GM03348 (cell line): ENCODE measurements around the gene DMPK.
"Not testable (repeated sequence)": the region's sequence is repeated elsewhere in the genome, so short reads cannot be mapped to it uniquely, and the experiment has no call there.

Experiments used
- DNase-seq: peaks from one replicate; pipeline ENCODE4 v3.0.0; 2012; ENCODE audit warnings: low spot score

Gene DMPK

GRCh38 chr19:45745606-45746005 lies 36.7 kb downstream of the DMPK start:
- DNase-seq: no peak

- no peak for DNase-seq
Measured at GRCh38 chr19:45742969-45743368, 39.3 kb downstream of the DMPK start.

GRCh38 chr19:45739498-45740439 lies 42.5 kb downstream of the DMPK start:
- no peak for DNase-seq

DNA sequence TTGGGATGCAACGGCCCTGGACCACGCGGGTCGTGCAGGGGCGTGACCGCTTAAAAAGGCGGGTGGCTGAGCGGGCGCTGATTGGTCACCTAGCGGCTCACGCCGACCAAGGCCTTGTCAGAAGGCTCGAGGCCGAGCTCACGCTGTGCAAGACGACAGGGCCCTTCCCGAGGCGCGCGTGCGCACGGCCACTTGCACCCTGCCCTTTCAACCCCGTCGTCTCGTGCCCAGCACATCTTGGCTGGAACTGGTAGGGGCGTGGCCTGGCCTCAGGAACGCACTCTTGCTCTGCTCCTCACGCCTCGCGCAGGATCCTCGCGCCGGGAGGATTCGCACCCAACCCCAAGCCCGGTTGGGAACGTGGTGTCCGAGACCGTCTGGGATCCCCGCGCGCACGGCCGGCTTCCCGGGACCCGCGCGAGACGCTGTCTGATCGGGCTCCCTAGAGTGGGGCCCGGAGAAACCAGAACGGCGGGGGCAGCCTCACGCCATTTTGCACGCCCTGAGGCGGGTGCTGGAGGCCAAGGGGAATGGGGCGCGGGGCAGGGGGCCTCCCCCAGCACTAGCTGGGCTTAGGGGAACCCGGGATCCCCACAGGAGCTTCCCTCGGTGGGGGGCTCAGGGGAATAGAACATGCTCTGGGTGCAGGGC lies 49.0 kb downstream of the DMPK start, which contains the start of gene MEIOSIN:
MEIOSIN (plus strand) TSS at position 280 of the 651 bp plus-strand sequence. CDS start 1,938 bp downstream, outside the sequence.
- DNase-seq: no peak

GRCh38 chr19:45730368-45731288 lies 51.7 kb downstream of the DMPK start, which contains the start of gene FBXO46:
Gene FBXO46 (minus strand): TSS chr19:45730896. CDS start chr19:45713495, 17,401 bp downstream.
- peak; percentile 97 for DNase-seq

DNA sequence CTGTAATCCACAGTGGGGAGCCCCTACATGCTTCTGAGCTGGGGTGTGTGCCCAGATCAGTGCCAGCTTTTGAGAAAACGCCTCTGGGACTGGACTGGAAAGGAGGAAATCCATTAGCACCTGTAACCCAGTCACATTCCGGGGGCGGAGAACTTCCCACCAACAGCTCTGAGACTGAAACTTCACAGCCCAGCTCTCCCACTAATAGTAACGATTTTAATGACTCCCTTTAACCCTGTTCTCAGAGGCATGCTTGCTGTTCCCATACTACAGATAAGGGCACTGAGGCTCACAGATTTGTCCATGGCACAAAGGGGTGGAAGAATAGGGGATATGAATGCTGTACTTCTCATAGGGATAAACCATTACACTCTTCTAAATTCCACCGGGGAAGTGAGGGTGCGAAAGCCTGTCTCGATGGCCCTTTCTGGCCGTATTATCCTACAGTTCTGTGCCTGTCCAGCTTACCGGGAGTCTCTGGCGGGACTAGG lies 52.4 kb downstream of the DMPK start:
- DNase-seq: no peak

GRCh38 chr19:45728683-45729082 lies 53.6 kb downstream of the DMPK start:
- DNase-seq: not testable (repeated sequence)

- not testable (repeated sequence) for DNase-seq
Measured at GRCh38 chr19:45720065-45720464, 62.2 kb downstream of the DMPK start.
